Glutamatergic neuron (in vitro differentiated cells): ENCODE measurements around the gene ZNF423. TPM values are rescaled to one million over a fixed set of nuclear protein-coding genes. Genes with fewer than 3 reads are reported as not detected.
"Not testable (repeated sequence)": the region's sequence is repeated elsewhere in the genome, so short reads cannot be mapped to it uniquely, and the experiment has no call there.

Experiments used
- DNase-seq: peaks from one replicate; pipeline ENCODE4 v3.0.0; 2022
- H3K27ac Mint-ChIP-seq: one replicate; pipeline ENCODE4 v1.8.0; 2020; ENCODE audit warnings: mild to moderate bottlenecking, mixed read lengths, inconsistent platforms; ENCODE audit not compliant: unreplicated experiment
- H3K27me3 Mint-ChIP-seq: one replicate; pipeline ENCODE4 v1.8.0; 2020; ENCODE audit warnings: mild to moderate bottlenecking, moderate library complexity, mixed read lengths, inconsistent platforms; ENCODE audit not compliant: unreplicated experiment
- H3K36me3 Mint-ChIP-seq: one replicate; pipeline ENCODE4 v1.8.0; 2020; ENCODE audit warnings: mild to moderate bottlenecking, mixed read lengths, inconsistent platforms; ENCODE audit not compliant: unreplicated experiment
- H3K4me1 Mint-ChIP-seq: one replicate; pipeline ENCODE4 v1.8.0; 2020; ENCODE audit warnings: mild to moderate bottlenecking, low read depth, mixed read lengths, inconsistent platforms; ENCODE audit not compliant: unreplicated experiment
- H3K4me3 Mint-ChIP-seq: one replicate; pipeline ENCODE4 v1.8.0; 2020; ENCODE audit warnings: mild to moderate bottlenecking, mixed read lengths, inconsistent platforms; ENCODE audit not compliant: unreplicated experiment
- H3K9me3 Mint-ChIP-seq: one replicate; pipeline ENCODE4 v1.8.0; 2020; ENCODE audit warnings: mild to moderate bottlenecking, moderate library complexity, mixed read lengths, inconsistent platforms; ENCODE audit not compliant: unreplicated experiment
- CTCF ChIP-seq: fragments of 200-600 bp; sonication (generic); IDR thresholded peaks from one replicate; pipeline ENCODE4 v1.5.0; 2021; ENCODE audit not compliant: partially characterized antibody, unreplicated experiment
- total RNA-seq: library from RNA; stranded (reverse); fragmentation: NEBNext Ultra II Directional; extraction: Animal tissue kit (Norgen Biotek cat#: 25700); gene quantifications from one replicate; pipeline ENCODE4 v1.2.1, GENCODE V29; 2021; ENCODE audit not compliant: unreplicated experiment

ZNF423 gene
- total RNA-seq, 1 donor from 2014 or later = 149 TPM

DNA sequence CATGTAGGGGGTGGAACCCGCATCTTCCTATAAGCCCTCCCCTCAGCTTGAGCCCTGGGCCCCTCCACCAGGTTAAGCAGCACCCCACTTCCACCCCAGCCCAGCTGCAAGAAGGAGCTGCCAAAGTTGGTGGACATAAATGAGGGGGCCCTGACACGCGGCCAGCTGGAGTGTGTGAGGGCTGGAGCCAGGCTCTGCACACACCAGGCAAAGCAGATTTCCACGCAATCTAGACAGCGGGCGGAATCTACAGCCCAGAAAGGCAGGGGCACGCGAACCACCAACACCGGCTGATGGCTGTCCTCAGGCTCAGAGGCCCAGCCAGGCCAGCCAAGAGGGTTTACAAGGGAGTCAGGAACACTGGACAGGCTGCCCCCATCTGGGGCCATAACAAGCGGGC lies 171.2 kb downstream of the ZNF423 start:
- peaks cover 29% of the 10 kb centered on the region for H3K27me3 Mint-ChIP-seq
- H3K9me3 Mint-ChIP-seq = peaks cover 30% of the 10 kb centered on the region
- H3K27ac Mint-ChIP-seq = peak overlapping the region; percentile 38
- H3K4me3 Mint-ChIP-seq = no peak overlapping the region
- peaks cover 9% of the 10 kb centered on the region for H3K36me3 Mint-ChIP-seq
- DNase-seq = no peak
- peaks cover 47% of the 10 kb centered on the region for H3K4me1 Mint-ChIP-seq
- TF ChIP-seq CTCF = no peak

- Mint-ChIP-seq H3K36me3 (peaks cover 9% of the 10 kb centered on the region), H3K27me3 (peaks cover 34% of the 10 kb centered on the region), H3K27ac (peak overlapping the region; percentile 95), H3K4me3 (peak overlapping the region; percentile 69), H3K9me3 (peaks cover 34% of the 10 kb centered on the region), H3K4me1 (peaks cover 48% of the 10 kb centered on the region)
- DNase-seq = no peak
- no peak for TF ChIP-seq CTCF
Measured at GRCh38 chr16:49682577-49683165, 173.2 kb downstream of the ZNF423 start.

DNA sequence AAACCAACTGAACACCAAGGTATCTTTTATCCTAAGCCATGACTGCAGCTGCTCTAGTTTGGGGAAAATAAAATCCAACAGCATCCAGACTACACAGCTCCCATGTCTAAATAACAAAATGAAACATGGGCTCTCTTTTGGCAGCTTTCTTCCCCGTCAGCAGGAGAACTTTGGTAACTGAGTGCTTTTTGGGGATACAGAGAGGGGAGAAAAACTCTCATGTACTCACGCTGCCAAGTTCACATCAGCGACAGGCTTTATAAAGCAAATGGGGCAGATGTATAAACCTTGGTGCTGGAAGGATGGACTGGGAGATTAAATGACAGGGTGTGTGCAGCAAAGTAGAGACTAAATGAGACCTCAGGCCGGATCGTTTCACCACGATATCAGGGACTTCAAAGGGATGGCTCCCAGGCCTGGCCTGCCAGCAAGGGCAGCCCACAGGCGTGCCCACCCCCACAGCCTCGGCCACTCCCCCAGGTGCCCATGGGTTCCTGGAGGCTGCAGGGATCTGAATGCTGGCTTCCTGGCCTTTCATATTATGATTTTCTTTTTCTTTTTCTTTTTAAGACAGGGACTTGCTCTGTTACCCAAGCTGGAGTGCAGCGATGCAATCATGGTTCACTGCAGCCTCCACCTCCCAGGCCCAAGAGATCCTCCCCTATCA lies 174.6 kb downstream of the ZNF423 start:
- DNase-seq = no peak
- Mint-ChIP-seq H3K27me3 (peaks cover 37% of the 10 kb centered on the region), H3K9me3 (peaks cover 25% of the 10 kb centered on the region), H3K27ac (peak overlapping the region; percentile 95), H3K36me3 (peaks cover 5% of the 10 kb centered on the region), H3K4me3 (peak overlapping the region; percentile 34), H3K4me1 (peaks cover 42% of the 10 kb centered on the region)
- TF ChIP-seq CTCF = no peak

GRCh38 chr16:49679095-49679494 lies 176.8 kb downstream of the ZNF423 start:
- Mint-ChIP-seq H3K27me3 (peaks cover 38% of the 10 kb centered on the region), H3K9me3 (peaks cover 29% of the 10 kb centered on the region), H3K4me1 (peaks cover 53% of the 10 kb centered on the region), H3K4me3 (no peak overlapping the region), H3K27ac (no peak overlapping the region), H3K36me3 (peaks cover 4% of the 10 kb centered on the region)
- TF ChIP-seq CTCF = no peak
- no peak for DNase-seq

DNA sequence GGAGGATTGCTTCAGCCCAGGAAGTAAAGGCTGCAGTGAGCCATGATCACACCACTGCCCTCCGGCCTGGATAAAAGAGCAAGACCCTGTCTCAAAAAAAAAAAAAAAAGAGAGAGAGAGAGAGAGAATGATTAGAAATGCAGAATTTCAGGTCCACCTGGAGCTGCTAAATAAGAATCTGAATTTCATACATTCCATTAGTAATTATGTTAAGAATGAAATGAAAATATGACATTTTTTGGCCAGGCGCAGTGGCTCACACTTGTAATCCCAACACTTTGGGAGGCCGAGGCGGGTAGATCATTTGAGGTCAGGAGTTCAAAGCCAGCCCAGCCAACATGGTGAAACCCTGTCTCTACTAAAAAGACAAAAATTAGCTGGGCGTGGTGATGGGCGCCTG lies 178.3 kb downstream of the ZNF423 start:
- H3K36me3 Mint-ChIP-seq, H3K27ac Mint-ChIP-seq, H3K4me3 Mint-ChIP-seq, DNase-seq: not testable (repeated sequence)
- Mint-ChIP-seq H3K9me3 (peaks cover 28% of the 10 kb centered on the region), H3K4me1 (peaks cover 59% of the 10 kb centered on the region), H3K27me3 (peaks cover 35% of the 10 kb centered on the region)
